GM12878 (cell line): ENCODE data around the gene BMAL1.

Experiments used
- MXI1 ChIP-seq: fragments of 150-350 bp; IDR thresholded peaks from 2 replicates; pipeline ENCODE4 v1.6.1; 2011; ENCODE audit warnings: low read depth, mild to moderate bottlenecking, inconsistent platforms, low read length, improper control_type of control experiment
- MYC ChIP-seq: IDR thresholded peaks from 2 replicates; pipeline ENCODE4 v1.6.1; 2011; ENCODE audit warnings: mild to moderate bottlenecking, low read length, moderate library complexity, inconsistent platforms; ENCODE audit not compliant: insufficient read depth, insufficient replicate concordance, insufficient read length, severe bottlenecking
- NFXL1 ChIP-seq: fragments of 450-650 bp; IDR thresholded peaks from 2 replicates; pipeline ENCODE4 v1.6.1; 2017; ENCODE audit warnings: antibody characterized with exemption, mild to moderate bottlenecking, borderline replicate concordance
- POLR2A ChIP-seq: IDR thresholded peaks from 2 replicates; pipeline ENCODE4 v1.6.1; 2011; ENCODE audit warnings: low read depth, mild to moderate bottlenecking, low read length
- POLR2AphosphoS2 ChIP-seq: IDR thresholded peaks from 2 replicates; pipeline ENCODE4 v1.6.1; 2011; ENCODE audit warnings: low read depth, mild to moderate bottlenecking, low read length, improper control_type of control experiment, moderate library complexity
- POU2F2 ChIP-seq: IDR thresholded peaks from 3 replicates; pipeline ENCODE4 v1.6.1; 2011; ENCODE audit warnings: low read depth, mild to moderate bottlenecking, low read length, borderline replicate concordance
- RFX5 ChIP-seq: IDR thresholded peaks from 2 replicates; pipeline ENCODE4 v1.6.1; 2011; ENCODE audit warnings: low read depth, low read length, improper control_type of control experiment
- TAF1 ChIP-seq: IDR thresholded peaks from 2 replicates; pipeline ENCODE4 v1.6.1; 2011; ENCODE audit warnings: mild to moderate bottlenecking, low read depth, low read length, borderline replicate concordance
- TF ChIP-seq, protein P1 (sequence below): IDR thresholded peaks from 2 replicates; pipeline ENCODE4 v1.6.1; 2012; ENCODE audit warnings: mild to moderate bottlenecking, low read depth, low read length

GRCh38 chr11:13290221-13290980 lies 12.8 kb downstream of the BMAL1 start:
- TF ChIP-seq POU2F2 (no peak), RFX5 (no peak), POLR2AphosphoS2 (no peak), MXI1 (no peak), NFXL1 (no peak), POLR2A (no peak), MYC (no peak), TAF1 (no peak)
- TF ChIP-seq, protein P1, sequence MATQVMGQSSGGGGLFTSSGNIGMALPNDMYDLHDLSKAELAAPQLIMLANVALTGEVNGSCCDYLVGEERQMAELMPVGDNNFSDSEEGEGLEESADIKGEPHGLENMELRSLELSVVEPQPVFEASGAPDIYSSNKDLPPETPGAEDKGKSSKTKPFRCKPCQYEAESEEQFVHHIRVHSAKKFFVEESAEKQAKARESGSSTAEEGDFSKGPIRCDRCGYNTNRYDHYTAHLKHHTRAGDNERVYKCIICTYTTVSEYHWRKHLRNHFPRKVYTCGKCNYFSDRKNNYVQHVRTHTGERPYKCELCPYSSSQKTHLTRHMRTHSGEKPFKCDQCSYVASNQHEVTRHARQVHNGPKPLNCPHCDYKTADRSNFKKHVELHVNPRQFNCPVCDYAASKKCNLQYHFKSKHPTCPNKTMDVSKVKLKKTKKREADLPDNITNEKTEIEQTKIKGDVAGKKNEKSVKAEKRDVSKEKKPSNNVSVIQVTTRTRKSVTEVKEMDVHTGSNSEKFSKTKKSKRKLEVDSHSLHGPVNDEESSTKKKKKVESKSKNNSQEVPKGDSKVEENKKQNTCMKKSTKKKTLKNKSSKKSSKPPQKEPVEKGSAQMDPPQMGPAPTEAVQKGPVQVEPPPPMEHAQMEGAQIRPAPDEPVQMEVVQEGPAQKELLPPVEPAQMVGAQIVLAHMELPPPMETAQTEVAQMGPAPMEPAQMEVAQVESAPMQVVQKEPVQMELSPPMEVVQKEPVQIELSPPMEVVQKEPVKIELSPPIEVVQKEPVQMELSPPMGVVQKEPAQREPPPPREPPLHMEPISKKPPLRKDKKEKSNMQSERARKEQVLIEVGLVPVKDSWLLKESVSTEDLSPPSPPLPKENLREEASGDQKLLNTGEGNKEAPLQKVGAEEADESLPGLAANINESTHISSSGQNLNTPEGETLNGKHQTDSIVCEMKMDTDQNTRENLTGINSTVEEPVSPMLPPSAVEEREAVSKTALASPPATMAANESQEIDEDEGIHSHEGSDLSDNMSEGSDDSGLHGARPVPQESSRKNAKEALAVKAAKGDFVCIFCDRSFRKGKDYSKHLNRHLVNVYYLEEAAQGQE, result no peak
